HG02943 (cell line): ENCODE data around the gene GRAMD1B.

Experiments used
- ATAC-seq: cut with Tn5 transposase; IDR thresholded peaks from one replicate; pipeline ENCODE4 v1.9.1; 2021; ENCODE audit warnings: mild to moderate bottlenecking, low read depth, moderate library complexity; ENCODE audit not compliant: unreplicated experiment

GRAMD1B gene

GRCh38 chr11:123472236-123472935 is 42.3 kb downstream of the GRAMD1B start:
- no peak for ATAC-seq

DNA sequence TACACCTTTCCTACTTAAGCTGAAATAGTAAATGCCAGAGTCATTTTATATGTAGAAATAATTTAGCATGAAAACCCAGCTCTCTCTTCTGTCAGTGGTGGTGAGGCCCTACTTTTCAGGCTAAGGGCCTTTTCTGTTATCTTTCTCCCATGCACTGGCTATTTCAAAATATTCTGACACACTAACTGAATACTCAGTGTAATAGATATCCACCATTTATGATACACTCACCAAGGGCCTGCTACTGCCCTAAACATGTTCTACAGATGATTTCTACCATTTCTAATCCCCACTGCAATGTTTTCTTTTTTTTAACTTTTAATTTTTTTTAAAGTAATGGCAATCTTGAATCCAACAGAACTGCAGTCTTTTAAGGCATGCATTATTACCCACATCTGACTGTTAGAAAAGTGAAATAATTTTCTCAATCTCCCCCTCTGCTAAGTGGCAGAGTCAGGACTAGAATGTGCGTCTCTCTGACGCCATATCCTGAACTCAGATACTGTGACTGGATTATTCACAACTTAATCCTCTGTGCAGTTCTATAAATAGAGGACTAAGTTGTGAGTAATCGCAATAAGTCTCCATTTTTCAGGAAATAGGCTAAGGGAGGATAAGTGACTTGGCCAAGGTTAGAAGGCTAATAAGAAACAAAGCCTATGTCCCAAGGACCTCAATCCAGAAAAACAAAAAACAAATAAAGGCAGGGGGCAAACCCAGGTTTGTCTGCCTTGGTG is 44.0 kb downstream of the GRAMD1B start:
- no peak for ATAC-seq

- no peak for ATAC-seq
Measured at GRCh38 chr11:123474994-123475393, 44.9 kb downstream of the GRAMD1B start.

DNA sequence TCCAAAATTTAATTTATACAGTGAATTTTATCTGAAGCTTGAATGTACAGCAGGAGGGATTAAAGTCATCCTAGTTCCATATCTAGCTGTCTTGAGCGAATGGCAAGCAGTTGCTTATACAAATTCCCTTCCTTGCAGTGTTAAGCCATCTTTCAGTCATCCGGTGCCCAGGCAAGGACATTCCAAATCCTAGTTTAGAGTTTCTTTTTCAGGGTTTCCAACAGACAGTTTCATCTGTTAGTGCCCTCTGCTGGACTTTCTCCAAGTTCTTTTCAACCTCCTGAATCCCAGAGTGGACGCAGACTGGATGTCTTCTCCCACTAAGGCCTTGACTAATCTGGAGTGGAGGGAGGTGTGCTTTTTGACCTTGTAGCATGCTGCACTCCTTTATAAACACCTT is 45.4 kb downstream of the GRAMD1B start:
- ATAC-seq: no peak

GRCh38 chr11:123477205-123477907 is 47.3 kb downstream of the GRAMD1B start:
- no peak for ATAC-seq

DNA sequence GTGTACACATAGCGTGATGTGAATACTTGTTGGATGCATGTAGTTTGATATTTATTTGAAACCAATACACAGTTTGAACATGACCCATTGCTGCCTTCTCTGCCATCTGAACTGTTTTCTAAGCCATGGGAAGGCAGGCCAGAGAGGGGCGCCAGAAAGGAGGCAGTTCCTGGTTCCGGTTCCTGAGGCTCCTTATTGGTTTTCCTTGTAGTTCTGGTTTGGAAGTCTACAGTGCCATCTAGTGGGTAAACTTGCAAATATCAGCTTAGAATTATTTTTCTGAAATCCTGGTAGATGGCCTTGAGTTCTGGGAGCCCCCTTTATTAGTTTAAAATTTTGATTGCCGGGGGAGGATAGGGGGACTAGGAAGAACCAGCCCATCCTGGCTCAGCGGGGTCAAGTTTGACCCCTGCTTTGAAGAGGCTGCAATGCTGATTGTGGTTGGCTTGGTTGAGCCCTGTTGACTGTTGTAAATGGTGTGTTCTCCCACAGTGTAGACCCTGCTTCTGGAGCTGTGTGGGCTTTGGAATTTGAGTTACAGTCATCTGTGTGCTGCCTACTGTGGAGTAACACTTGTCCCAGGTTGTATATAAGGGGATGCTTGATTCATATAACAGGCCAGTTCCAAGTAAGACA is 48.4 kb downstream of the GRAMD1B start:
- peak; percentile 25 for ATAC-seq

DNA sequence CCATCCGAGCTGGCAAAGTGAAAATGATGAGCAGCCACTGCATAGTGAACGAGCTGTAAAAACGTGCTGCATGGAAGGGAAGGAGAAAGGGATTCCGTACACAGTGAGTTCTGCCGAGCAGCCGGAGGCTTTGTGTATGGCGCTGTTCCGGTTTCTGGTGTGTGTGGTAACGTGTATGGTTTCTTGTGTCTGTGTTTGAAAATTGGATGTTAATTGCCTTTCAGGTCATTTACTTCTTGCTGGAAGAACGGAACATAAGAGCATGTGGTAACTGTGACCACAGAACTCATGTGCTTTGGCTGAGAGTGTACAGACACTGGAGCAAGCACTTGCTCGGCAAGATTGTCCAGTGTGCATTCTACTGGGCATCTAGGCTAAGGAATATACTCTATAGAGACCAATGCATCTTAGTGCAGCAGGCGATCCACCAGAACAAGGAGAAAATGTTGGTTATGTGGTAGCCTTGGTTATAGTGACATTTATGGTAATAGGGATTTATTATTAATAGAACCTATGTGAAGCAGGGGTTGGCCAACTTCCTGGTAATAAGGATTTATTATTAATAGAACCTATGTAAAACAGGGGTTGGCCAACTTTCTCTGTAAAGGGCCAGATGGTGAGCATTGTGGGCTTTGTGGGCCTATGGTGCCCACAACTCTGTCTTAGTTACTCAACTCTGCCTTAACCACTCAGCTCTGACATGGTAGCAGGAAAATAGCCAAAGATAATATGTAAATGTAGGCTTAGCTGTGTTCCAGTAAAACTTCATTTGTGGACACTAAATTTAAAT is 49.2 kb downstream of the GRAMD1B start:
- peak; percentile 70 for ATAC-seq

DNA sequence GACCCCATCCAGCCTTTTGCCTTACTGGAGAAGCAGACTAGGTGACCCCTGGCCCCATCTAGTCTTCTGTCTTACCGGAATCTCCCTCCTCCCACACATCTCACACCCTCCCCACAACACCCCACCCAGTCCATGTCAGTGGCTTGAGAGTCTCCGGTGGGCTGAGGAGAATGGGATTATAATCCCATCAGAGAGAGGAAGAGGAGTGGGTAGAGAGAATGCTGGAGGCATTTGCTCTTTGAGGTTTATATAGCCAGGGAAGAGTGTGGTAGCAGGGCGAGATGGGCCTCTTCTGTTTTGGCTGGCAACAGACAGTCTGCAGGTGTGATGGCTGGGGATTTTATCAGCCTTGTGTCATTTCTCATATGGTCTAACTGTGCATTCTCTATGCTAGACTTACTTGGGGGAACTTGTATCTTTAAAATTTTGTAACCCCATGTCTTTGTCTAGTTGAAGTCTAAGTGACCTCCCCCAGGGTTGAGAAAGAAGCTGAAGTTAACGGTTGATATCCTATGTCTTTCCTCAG is 50.3 kb downstream of the GRAMD1B start:
- ATAC-seq: no peak

DNA sequence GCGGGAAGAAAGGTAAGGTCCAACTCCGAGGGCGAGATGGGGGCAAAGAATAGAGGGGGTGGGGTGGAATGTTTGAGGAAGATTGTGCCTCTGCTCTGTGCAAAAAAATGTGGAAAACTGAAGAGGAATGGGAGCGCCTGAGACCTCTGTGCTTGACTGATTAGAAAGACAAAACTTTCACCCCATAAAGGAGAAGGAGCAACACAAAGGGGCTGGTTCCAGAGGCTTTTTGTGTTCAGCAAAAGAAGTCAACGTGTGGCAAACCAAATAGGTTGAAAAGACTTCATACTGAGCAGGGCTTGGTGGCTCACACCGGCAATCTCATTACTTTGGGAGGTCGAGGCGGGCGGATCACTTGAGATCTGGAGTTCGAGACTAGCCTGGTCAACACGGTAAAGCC is 50.8 kb downstream of the GRAMD1B start:
- ATAC-seq: no peak

GRCh38 chr11:123481640-123482039 is 51.6 kb downstream of the GRAMD1B start:
- ATAC-seq: no peak

- no peak for ATAC-seq
Measured at GRCh38 chr11:123482218-123482617, 52.1 kb downstream of the GRAMD1B start.

- ATAC-seq: no peak
Measured at GRCh38 chr11:123483058-123483457, 53.0 kb downstream of the GRAMD1B start.

- no peak for ATAC-seq
Measured at GRCh38 chr11:123483466-123483865, 53.4 kb downstream of the GRAMD1B start.

GRCh38 chr11:123484448-123484847 is 54.4 kb downstream of the GRAMD1B start:
- ATAC-seq: no peak

DNA sequence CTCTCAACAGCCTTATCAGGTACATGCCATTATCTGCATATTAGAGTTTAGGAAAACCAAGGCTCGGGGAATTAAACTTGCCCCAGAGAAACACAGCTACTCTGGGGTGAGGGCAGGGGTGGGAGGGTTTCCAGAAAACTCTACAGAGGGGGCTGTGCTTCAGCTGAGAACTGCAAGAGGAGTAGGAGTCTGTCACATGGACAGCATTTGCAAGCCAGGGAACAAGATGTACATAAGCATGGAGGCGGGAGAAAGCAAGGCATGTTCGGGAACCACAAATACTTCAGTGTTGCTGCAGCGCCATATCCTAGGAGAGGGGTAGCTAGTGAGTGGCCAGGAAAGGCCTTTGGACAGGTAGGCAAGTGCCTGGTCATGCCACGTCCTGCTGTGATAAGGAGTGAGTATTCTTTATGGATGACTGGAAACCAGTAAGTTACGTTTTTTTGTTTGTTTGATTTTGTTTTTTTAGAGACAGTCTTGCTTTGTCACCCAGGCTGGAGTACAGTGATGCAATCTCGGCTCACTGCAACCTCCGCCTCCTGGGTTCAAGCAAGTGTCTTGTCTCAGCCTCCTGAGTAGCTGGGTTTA is 57.2 kb downstream of the GRAMD1B start:
- no peak for ATAC-seq

- ATAC-seq: no peak
Measured at GRCh38 chr11:123490527-123490926, 60.5 kb downstream of the GRAMD1B start.

- no peak for ATAC-seq
Measured at GRCh38 chr11:123491241-123491640, 61.2 kb downstream of the GRAMD1B start.

DNA sequence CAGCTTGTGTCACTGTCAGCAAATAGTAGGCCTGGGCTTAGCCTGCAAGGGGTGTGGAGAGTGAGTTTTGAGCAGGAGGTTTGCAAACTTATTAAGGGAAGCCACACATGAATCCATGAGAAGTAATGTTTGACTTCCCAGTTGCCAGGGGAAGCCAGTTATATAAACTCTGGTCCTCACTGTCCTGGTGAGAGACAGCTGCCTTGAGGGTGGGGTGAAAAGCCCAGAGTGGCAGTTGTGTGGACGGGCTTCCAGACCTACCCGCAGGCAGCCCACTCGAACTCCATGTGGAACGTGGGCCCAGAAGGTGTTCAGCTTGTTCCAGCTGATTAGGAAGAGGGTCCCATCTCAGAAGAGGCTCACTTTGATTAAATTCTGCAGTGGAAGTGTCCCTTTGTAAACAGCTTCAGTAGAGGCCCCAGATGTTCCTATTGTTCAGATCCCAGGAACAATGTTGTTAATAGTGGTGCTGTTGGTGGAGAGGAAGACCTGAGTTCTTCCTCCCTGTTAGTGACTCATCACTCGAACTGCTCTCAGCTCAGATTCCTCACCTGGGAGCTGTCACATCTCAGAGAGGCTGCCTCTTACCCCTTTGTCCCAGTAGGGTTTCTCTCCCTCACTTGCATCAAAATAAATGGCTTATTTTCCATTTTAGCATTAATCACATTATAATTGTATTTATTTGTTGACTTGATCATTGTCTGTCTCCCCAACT is 63.4 kb downstream of the GRAMD1B start:
- no peak for ATAC-seq
